Measurements from ENCODE around the gene NID1.

Gene NID1, protein sequence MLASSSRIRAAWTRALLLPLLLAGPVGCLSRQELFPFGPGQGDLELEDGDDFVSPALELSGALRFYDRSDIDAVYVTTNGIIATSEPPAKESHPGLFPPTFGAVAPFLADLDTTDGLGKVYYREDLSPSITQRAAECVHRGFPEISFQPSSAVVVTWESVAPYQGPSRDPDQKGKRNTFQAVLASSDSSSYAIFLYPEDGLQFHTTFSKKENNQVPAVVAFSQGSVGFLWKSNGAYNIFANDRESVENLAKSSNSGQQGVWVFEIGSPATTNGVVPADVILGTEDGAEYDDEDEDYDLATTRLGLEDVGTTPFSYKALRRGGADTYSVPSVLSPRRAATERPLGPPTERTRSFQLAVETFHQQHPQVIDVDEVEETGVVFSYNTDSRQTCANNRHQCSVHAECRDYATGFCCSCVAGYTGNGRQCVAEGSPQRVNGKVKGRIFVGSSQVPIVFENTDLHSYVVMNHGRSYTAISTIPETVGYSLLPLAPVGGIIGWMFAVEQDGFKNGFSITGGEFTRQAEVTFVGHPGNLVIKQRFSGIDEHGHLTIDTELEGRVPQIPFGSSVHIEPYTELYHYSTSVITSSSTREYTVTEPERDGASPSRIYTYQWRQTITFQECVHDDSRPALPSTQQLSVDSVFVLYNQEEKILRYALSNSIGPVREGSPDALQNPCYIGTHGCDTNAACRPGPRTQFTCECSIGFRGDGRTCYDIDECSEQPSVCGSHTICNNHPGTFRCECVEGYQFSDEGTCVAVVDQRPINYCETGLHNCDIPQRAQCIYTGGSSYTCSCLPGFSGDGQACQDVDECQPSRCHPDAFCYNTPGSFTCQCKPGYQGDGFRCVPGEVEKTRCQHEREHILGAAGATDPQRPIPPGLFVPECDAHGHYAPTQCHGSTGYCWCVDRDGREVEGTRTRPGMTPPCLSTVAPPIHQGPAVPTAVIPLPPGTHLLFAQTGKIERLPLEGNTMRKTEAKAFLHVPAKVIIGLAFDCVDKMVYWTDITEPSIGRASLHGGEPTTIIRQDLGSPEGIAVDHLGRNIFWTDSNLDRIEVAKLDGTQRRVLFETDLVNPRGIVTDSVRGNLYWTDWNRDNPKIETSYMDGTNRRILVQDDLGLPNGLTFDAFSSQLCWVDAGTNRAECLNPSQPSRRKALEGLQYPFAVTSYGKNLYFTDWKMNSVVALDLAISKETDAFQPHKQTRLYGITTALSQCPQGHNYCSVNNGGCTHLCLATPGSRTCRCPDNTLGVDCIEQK

DNA sequence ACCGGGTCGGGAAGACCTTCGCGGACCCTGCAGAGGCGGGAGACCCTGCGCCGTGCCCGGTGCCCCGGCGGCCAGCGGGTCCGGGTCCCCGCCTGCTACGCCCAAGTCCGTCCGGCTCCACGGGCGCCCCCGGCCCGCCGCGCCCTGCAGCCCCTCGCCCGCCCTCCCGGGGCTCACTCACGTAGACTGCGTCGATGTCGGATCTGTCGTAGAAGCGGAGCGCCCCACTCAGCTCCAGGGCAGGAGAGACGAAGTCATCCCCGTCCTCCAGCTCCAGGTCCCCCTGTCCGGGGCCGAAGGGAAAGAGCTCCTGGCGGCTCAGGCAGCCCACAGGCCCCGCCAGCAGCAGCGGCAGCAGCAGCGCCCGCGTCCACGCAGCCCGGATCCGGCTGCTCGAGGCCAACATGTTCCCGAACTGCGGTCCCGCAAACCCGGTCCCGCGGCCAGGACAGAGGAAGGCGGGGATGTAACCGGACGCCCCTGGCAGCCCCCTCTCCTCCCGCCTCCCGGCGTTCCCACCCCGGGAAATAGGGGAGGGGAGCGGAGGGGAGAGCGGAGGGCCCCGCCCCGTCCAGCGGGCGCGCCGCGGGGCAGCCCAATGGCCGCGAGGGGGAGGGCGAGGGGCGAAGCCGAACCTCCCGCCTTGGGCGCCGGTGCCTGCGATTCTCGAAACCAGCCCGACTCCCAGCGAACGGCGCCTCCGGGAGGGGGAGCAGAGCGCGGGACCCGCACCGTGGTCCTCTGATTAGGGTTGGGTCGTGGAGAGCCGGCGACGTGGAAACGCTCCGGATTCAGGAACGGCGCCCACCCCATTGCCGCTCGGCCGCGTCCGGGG lies at the start of gene NID1:
TSS of gene NID1 (minus strand) at position 417 of the 835 bp plus-strand sequence. CDS start at position 406, 11 bp downstream.
- no peaks in the 10 kb centered on the region for H3K9me3 ChIP-seq (ENCODE audit: control insufficient read depth, insufficient read depth, low read length)
- H3K4me3 ChIP-seq (ENCODE audit: low read depth, low read length) = peak within 1 kb of the TSS; percentile 76
- peak within 1 kb of the TSS; percentile 27 for H3K27ac ChIP-seq (ENCODE audit: low read depth, low read length)
- H3K36me3 ChIP-seq (ENCODE audit: control insufficient read depth, insufficient read depth, low read length) = no peaks in the 10 kb centered on the region
- peak within 1 kb of the TSS; percentile 41 for H3K9ac ChIP-seq (ENCODE audit: low read depth, low read length)
- peaks cover 11% of the 10 kb centered on the region for H3K4me1 ChIP-seq (ENCODE audit: control insufficient read depth, insufficient read depth, low read length)
- H3K27me3 ChIP-seq (ENCODE audit: control insufficient read depth, insufficient read depth, low read length) = peaks cover 46% of the 10 kb centered on the region

GRCh38 chr1:236114076-236114747 lies 49.3 kb upstream of the NID1 start:
- Histone ChIP-seq H3K27ac (ENCODE audit: low read depth, low read length) (no peak overlapping the region), H3K36me3 (ENCODE audit: control insufficient read depth, insufficient read depth, low read length) (no peaks in the 10 kb centered on the region), H3K9me3 (ENCODE audit: control insufficient read depth, insufficient read depth, low read length) (no peaks in the 10 kb centered on the region), H3K4me1 (ENCODE audit: control insufficient read depth, insufficient read depth, low read length) (no peaks in the 10 kb centered on the region), H3K4me3 (ENCODE audit: low read depth, low read length) (no peak overlapping the region), H3K9ac (ENCODE audit: low read depth, low read length) (no peak overlapping the region), H3K27me3 (ENCODE audit: control insufficient read depth, insufficient read depth, low read length) (no peaks in the 10 kb centered on the region)

DNA sequence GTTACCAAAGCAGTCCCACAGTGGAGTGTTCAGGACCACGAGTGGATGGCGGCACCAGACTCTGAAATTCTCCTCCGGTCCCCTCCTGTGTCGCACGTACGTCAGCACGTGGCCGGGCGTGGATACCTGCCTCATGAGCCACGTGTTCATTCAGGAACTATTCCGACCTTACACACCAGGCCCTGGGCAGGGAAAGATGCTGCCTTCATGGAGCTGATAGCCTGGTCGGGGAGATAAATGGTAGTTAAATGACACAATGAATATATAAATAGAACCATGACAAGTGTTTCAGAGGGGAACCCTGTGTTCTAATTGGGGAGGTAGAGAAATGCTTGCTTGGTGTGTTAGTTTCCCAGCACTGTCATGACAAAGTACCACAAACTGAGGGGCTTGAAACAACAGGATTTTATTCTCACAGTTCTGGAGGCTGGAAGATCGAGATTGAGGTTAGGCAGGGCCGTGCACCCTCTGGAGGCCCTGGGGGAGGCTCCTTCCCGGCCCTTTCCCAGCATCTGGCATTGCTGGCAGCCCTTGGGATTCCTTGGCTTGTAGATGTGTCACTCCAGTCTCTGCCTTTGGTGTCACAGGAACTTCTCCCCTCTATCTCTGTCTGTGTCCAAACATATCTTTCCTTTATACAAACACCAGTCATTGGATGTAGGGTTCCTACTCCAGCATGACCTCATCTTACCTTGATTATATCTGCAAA lies 48.6 kb upstream of the NID1 start:
- Histone ChIP-seq H3K36me3 (ENCODE audit: control insufficient read depth, insufficient read depth, low read length) (no peaks in the 10 kb centered on the region), H3K9ac (ENCODE audit: low read depth, low read length) (no peak overlapping the region), H3K27ac (ENCODE audit: low read depth, low read length) (no peak overlapping the region), H3K4me1 (ENCODE audit: control insufficient read depth, insufficient read depth, low read length) (no peaks in the 10 kb centered on the region), H3K4me3 (ENCODE audit: low read depth, low read length) (no peak overlapping the region), H3K9me3 (ENCODE audit: control insufficient read depth, insufficient read depth, low read length) (no peaks in the 10 kb centered on the region), H3K27me3 (ENCODE audit: control insufficient read depth, insufficient read depth, low read length) (no peaks in the 10 kb centered on the region)

DNA sequence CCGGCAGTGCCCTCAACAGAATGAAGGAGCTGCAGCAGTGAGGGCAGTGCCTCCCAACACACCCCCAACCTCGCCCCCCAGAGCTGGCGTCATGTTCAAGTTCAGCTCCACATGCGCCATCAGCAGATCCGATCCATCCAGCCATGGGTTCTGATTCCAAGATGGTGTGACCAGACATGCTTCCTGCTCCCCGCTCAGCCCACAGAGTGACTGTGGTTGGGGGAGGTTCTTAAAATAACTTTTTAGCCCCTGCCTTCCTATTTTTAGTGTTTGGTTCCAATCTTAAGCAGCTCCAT lies 47.4 kb upstream of the NID1 start:
- Histone ChIP-seq H3K9ac (ENCODE audit: low read depth, low read length) (no peak overlapping the region), H3K4me1 (ENCODE audit: control insufficient read depth, insufficient read depth, low read length) (no peaks in the 10 kb centered on the region), H3K27me3 (ENCODE audit: control insufficient read depth, insufficient read depth, low read length) (no peaks in the 10 kb centered on the region), H3K4me3 (ENCODE audit: low read depth, low read length) (no peak overlapping the region), H3K36me3 (ENCODE audit: control insufficient read depth, insufficient read depth, low read length) (no peaks in the 10 kb centered on the region), H3K9me3 (ENCODE audit: control insufficient read depth, insufficient read depth, low read length) (no peaks in the 10 kb centered on the region), H3K27ac (ENCODE audit: low read depth, low read length) (no peak overlapping the region)

- Histone ChIP-seq H3K9ac (ENCODE audit: low read depth, low read length) (no peak overlapping the region), H3K4me3 (ENCODE audit: low read depth, low read length) (no peak overlapping the region), H3K9me3 (ENCODE audit: control insufficient read depth, insufficient read depth, low read length) (no peaks in the 10 kb centered on the region), H3K27ac (ENCODE audit: low read depth, low read length) (no peak overlapping the region), H3K36me3 (ENCODE audit: control insufficient read depth, insufficient read depth, low read length) (no peaks in the 10 kb centered on the region), H3K4me1 (ENCODE audit: control insufficient read depth, insufficient read depth, low read length) (no peaks in the 10 kb centered on the region), H3K27me3 (ENCODE audit: control insufficient read depth, insufficient read depth, low read length) (no peaks in the 10 kb centered on the region)
Measured at GRCh38 chr1:236111527-236112331, 46.8 kb upstream of the NID1 start.

DNA sequence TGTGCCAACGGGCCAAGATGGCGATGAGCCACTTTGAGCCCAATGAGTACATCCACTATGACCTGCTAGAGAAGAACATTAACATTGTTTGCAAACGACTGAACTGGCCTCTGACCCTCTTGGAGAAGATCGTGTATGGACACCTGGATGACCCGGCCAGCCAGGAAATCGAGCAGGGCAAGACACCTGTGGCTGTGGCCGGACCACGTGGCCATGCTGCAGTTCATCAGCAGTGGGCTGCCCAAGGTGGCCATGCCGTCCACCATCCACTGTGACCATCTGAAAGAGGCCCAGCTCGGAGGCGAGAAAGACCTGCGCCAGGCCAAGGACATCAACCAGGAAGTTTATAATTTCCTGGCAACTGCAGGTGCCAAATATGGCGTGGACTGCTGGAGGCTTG lies 45.2 kb upstream of the NID1 start:
- H3K4me3 ChIP-seq (ENCODE audit: low read depth, low read length) = no peak overlapping the region
- H3K27me3 ChIP-seq (ENCODE audit: control insufficient read depth, insufficient read depth, low read length) = no peaks in the 10 kb centered on the region
- H3K4me1 ChIP-seq (ENCODE audit: control insufficient read depth, insufficient read depth, low read length) = no peaks in the 10 kb centered on the region
- no peaks in the 10 kb centered on the region for H3K9me3 ChIP-seq (ENCODE audit: control insufficient read depth, insufficient read depth, low read length)
- H3K27ac ChIP-seq (ENCODE audit: low read depth, low read length) = no peak overlapping the region
- no peaks in the 10 kb centered on the region for H3K36me3 ChIP-seq (ENCODE audit: control insufficient read depth, insufficient read depth, low read length)
- H3K9ac ChIP-seq (ENCODE audit: low read depth, low read length) = no peak overlapping the region

- Histone ChIP-seq H3K4me3 (ENCODE audit: low read depth, low read length) (no peak overlapping the region), H3K36me3 (ENCODE audit: control insufficient read depth, insufficient read depth, low read length) (no peaks in the 10 kb centered on the region), H3K27ac (ENCODE audit: low read depth, low read length) (no peak overlapping the region), H3K27me3 (ENCODE audit: control insufficient read depth, insufficient read depth, low read length) (no peaks in the 10 kb centered on the region), H3K9me3 (ENCODE audit: control insufficient read depth, insufficient read depth, low read length) (no peaks in the 10 kb centered on the region), H3K4me1 (ENCODE audit: control insufficient read depth, insufficient read depth, low read length) (0 out of 2 replicates have a peak, but pooled peaks cover 4% of the 10 kb centered on the region), H3K9ac (ENCODE audit: low read depth, low read length) (no peak overlapping the region)
Measured at GRCh38 chr1:236108027-236108648, 43.2 kb upstream of the NID1 start.

GRCh38 chr1:236107121-236107907 lies 42.4 kb upstream of the NID1 start:
- Histone ChIP-seq H3K9ac (ENCODE audit: low read depth, low read length) (no peak overlapping the region), H3K27me3 (ENCODE audit: control insufficient read depth, insufficient read depth, low read length) (no peaks in the 10 kb centered on the region), H3K27ac (ENCODE audit: low read depth, low read length) (no peak overlapping the region), H3K9me3 (ENCODE audit: control insufficient read depth, insufficient read depth, low read length) (no peaks in the 10 kb centered on the region), H3K4me1 (ENCODE audit: control insufficient read depth, insufficient read depth, low read length) (peaks cover 8% of the 10 kb centered on the region), H3K4me3 (ENCODE audit: low read depth, low read length) (no peak overlapping the region), H3K36me3 (ENCODE audit: control insufficient read depth, insufficient read depth, low read length) (no peaks in the 10 kb centered on the region)

Measured in HUES48 (cell line).